Dermis microvascular lymphatic vessel endothelial cell (primary cell): ENCODE measurements around the gene STAG1. TPM values are rescaled to one million over a fixed set of nuclear protein-coding genes. Genes with fewer than 3 reads are reported as not detected.
"Not testable (repeated sequence)": the region's sequence is repeated elsewhere in the genome, so short reads cannot be mapped to it uniquely, and the experiment has no call there.

Source experiments
- DNase-seq, 2 donors: peaks; one replicate each; pipeline versions ENCODE4 v3.0.0 to v3.0.0-alpha.2; 2010; ENCODE audit warnings: low read depth in 2 of 2
- total RNA-seq: library from RNA; depleted of rRNA; stranded (reverse); fragments of >200 nt; gene quantifications from 2 replicates; pipeline ENCODE4 v1.2.1, GENCODE V29; 2014

The STAG1 gene
- total RNA-seq, 1 donor from 2014 or later: 22.3 TPM

DNA sequence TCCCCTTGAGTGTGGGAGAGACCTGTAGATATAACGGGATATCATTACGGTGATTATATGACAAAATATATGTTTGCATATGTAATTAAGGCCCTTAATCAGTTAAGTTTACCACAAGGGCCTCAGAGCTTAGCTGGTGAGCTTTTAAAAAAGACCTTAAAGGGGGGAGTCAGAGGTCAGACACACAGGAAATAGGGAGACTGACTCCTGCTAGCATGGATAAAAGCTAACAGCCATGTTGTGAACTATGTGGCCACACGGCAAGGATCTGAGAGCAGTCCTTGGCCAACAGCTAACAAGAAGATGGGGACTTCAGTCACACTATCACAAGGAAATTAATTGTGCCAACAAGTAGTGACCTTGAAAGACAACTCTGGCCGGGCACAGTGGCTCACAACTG lies 3.1 kb downstream of the STAG1 start:
- no peak for DNase-seq

DNA sequence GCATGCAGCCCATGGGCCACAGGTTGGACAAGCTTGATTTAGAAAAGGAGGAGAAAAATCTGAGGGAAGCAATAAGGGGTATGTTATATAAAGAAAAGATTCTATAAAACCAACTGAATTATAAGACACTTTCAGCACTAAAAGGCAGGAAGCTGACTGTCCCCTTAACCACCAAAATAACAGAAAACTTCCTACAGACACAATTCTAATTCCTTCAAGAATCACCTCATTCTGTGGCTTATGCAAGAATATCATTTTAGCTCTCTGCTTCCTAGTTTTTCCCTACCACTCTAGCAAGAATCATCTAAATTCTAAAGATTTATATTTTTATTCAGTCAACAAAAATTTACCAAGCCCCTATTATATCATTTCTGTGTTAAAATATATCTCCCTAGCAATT lies 6.3 kb downstream of the STAG1 start:
- peak in 1 of 2 donors; percentile 15 for DNase-seq

DNA sequence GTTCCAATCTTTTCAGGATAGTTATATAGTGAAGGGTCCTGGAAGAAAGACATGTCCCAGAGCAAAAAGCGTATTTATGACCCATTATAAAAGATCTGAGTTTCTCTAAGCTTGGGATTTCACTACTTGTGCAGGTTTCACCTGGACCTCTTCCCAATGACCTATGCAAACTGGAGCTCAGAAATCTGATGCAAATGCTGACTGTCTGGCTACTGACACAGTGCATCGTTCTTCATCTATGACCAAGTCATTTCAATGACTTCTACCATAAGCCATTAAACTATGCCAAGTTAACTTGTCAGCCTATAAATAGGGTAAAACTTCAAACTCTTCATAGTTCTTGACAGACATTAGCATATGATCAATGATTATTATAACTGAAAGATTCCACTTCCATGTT lies 11.1 kb downstream of the STAG1 start:
- no peak for DNase-seq

DNA sequence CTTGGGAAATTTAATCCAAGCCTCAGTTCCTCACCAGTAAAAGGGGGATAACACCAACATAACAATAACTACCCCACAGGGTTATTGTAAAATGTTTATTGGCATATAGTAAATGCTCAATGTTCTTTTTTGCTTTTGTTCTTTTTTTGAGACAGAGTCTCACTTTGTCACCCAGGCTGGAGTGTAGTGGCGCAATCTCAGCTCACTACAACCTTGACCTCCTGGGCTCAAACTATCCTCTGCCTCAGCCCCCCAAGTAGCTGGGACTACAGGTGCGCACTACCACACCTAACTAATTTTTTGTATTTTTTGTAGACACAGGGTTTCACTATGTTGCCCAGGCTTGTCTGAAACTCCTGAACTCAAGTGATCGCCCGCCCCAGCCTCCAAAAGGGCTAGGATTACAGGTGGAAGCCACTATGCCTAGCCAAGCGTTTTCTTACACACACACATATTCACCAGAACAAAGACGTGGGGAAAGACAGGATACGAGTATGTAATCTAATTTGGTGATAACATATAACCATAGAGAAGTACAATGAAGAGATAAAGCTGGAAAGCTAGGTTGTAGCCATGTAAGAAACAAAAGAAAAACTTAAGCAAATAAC lies 11.7 kb downstream of the STAG1 start:
- no peak for DNase-seq

DNA sequence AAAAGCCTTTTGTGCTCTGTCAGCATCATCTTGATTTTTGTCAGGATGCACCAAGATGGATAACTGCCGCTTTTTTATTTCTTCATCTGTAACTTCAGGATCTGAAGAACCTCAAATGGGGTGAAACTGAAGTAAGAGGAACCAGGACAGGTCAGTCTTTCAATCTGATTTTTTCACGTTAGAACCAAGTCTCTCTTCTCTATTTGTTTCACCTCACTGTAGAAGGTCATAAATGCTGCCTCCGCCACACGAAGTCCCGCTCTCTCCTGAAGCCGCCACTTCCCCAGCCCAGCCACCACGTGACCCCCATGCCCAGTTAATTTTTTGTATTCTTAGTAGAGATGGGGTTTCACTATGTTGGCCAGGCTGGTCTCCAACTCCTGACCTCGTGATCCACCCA lies 15.2 kb downstream of the STAG1 start:
- DNase-seq: not testable (repeated sequence)

DNA sequence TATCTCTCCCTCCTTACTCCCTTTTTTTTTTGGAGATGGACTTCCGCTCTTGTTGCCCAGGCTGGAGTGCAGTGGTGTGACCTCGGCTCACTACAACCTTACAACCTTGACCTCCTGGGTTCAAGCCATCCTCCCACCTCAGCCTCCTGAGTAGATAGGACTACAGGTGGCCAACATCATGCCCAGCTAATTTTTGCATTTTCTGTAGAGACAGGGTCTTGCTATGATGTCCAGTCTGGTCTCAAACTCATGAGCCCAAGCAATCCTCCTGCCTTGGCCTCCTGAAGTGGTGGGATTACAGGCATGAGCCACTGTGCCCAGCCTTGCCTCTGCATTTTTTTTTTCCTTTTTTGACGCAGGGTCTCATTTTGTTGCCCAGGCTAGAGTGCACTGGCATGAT lies 17.1 kb downstream of the STAG1 start:
- DNase-seq: no peak

DNA sequence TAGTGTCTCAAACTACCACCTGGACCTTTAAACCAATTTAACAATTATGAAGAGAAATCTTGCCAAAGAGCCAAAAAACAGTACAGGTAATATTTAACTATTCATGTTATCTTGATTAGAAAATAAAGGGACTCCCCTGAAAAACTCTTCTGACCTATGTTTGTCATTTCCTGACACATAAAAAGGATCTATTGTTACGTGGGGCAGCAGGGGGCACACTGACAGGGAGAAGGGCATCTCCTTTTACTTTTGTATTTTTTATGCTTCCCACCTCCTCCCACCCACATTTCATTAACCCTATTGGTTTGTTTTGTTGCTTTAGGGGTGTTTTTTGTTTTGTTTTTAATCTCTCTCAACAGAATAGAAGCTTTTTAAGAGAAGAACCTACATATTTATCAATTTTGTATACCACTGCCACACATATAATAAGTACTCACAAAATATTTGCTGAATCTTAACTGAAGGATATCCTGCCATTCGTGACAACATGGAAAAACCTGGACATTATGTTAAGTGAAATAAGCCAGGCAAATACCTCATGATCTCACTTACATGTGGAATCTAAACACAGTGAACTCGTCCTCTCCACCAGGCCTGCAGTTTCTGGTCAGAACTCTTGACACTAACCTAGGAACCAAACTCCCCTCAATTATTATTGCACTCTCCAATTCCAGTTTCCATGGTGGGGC lies 17.7 kb downstream of the STAG1 start:
- peak; percentile 70 to 84 for DNase-seq

DNA sequence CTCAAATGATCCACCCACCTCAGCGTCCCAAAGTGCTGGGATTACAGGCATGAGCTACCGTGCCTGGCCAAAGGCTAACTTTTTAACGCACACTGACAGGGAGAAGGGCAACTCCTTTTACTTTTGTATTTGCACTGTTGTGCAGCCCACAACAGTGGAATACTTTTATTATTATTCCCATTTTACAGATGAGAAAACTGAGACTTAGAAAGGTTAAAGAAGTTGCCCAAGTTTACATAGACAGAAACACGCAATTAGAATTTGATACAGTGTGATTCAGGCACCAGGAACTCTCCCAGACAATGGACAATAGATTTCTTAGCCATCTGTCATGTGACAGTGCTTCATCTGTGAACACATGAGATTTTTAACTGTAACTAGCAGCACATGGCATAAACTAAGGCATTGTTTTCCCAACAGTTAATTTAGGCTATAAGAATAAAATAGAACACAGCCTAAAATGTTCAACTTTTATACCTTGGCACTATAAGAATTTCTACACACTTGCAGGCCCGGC lies 18.8 kb downstream of the STAG1 start:
- peak; percentile 26 to 76 for DNase-seq

DNA sequence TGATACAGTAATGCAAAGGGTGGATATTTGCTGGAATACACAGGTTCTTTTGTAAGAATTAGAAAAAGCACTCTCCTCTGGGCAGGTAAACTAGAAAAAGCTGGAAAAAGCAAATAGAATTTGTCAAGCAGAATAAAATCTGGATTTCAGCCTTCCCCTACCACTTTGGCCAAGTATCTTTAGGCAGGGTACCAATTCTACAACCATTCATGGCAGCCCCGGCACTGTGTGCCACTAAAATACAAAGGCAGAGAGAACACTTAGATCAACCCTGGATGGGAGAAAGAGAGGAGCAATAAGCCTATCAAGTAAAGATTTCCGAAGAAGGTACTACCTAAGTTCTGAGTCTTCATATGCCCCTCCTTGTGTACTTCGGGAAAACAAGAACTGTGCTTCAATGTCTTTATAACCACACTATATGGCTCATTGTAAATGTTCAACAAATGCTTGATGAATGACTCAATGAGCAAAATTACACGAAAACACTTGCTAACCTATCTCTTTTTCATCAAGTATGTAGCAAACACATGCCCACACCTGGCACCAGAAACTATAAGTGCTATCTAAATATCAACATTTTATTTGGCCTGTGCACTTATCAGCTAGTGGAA lies 20.8 kb downstream of the STAG1 start:
- DNase-seq: no peak

DNA sequence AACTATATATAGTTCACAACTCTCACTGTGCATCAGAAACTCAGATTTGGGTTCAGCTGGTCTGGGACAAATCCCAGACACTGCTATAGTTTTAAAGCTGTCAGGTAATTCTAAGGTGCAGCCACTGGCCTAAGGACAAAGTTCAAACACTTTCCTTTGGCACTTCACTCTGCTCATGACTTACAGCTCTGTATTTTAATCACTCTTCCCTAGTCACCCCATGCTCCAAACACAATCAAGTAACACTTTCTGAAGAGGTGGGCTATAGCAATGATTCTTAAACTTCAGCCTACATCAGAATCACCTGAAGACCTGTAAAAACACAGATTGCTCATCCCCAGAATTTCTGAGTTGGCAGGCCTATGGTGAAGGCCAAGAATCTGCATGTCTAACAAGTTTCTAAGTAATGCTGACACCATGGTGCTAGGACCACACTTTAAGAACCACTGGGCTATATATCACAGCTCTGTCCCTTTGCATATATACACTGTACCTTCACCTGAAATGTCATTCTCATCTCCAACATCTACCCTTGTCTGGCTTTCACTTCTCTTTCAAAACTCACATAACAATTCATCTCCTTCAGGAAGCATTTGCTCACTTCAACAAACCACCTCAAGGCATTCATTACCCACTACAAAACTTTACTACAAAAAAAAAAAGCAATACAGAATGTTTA lies 21.4 kb downstream of the STAG1 start:
- no peak for DNase-seq

DNA sequence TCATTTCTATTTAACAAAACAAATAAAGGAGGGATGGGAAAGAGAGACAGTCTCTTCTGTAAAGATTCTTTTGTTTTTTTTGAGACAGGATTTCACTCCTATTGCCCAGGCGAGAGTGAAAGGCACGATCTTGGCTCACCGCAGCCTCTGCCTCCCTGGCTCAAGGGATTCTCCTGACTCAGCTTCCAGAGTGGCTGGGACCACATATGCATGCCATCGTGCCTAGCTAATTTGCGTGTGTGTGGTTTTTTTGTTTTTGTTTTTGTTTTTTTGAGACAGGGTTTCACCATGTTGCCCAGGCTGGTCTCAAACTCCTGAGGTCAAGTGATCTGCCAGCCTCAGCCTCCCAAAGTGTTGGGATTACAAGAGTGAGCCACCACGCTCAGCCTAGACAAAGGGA lies 23.3 kb downstream of the STAG1 start:
- DNase-seq: peak in 1 of 2 donors; percentile 36

DNA sequence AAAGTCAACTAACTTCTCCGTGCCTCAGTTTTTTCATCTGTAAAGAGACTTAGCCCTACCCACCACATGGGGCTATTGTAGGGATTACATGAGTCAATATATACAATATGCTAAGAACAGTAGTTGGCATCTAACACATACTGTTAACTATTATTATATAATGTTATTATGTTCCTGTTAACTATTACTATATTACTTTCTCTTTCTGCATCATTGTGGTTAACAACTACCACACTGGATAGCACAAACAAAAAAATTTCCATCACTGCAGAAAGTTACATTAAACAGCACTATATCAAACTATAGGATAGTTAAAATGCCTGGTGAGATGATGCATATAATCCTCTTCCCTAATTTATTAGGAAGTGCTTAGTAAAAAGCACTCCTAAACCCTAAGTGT lies 23.7 kb downstream of the STAG1 start:
- DNase-seq: no peak

DNA sequence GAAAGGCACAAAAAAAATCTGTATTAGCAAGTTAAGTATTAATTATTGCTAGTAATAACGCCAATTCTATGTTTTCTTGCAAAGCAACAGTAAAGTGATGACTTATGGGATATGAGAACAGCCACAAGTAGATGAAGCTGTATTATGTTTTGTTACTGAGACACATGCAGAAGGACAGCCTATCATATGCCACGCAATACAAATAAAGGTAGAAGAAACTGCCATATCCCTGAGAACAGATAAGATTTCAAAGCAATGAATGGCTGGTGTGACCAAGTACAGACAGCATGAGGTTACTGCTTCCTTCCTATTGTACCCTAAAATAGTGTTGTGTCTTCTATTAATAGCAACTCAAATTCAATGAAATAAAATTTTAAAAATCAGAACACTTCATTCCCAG lies 26.7 kb downstream of the STAG1 start:
- no peak for DNase-seq

DNA sequence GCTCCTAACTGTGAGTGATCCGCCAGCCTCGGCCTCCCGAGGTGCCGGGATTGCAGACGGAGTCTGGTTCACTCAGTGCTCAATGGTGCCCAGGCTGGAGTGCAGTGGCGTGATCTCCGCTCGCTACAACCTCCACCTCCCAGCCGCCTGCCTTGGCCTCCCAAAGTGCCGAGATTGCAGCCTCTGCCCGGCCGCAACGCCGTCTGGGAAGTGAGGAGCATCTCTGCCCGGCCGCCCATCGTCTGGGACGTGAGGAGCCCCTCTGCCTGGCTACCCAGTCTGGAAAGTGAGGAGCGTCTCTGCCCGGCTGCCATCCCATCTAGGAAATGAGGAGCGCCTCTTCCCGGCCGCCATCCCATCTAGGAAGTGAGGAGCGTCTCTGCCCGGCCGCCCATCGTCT lies 29.3 kb downstream of the STAG1 start:
- not testable (repeated sequence) for DNase-seq

DNA sequence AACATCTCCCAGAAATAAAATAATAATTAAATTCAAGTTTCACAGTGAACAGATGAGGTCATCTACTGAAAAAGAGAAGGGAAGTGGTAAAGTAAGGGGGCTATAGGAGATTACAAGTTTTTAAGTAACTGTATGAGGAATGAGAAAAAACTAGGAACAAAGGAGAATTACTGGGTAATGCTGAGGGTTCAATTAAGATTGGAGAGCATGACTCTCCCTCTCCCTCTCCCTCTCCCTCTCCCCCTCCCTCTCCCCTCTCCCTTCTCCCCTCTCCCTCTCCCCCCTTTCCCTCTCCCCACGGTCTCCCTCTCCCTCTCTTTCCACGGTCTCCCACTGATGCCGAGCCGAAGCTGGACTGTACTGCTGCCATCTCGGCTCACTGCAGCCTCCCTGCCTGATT lies 29.8 kb downstream of the STAG1 start:
- not testable (repeated sequence) for DNase-seq

DNA sequence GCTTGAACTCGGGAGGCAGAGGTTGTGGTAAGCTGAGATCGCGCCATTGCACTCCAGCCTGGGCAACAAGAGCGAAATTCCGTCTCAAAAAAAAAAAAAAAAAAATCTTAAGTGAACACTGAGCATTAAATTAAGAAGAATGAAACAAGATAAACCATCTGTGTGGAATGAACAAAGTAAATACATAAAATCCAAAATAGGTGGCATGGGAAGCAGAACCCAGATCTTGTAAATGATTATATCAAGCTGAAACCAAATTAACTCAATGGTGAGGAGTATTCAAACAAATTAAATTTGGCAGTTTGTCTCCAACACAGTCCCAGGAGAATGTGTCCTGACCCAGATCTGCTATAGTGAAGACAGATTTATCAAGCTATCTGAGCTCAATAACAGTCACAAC lies 32.1 kb downstream of the STAG1 start:
- DNase-seq: no peak

DNA sequence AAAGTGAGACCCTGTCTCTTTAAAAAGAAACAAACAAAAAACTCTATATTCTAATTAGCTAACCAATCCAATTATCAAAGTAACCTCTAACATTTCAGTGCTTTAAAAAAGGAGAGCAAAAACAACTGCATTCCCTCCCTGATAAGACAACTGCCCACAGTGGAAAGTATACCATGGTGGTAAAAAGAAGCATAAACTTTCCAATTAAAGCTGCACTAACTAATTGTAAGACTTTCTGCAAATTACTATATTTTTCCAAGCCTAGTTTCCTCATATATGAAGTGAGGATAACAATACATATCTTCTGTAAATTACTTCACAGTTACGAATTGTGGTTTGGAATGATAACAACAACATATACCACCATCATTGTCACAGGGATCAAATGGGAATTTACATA lies 35.5 kb downstream of the STAG1 start:
- no peak for DNase-seq

DNA sequence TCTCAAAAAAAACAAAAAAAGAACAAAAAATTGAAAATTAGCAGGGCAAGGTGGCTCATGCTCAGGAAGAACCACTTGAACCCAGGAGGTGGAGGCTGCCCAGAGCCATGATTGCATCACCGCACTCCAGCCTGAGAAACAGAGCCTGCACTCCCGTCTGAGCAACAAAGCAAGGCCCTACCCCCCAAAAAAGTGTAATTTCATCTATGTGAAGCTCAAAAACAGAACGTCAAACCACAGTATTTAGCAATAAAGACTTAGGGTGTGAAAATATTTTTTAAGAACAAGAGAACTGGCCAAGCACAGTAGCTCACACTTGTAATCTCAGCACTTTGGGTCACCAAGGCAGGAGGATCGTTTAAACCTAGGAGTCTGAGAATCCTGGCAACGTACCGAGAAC lies 38.2 kb downstream of the STAG1 start:
- DNase-seq: no peak

DNA sequence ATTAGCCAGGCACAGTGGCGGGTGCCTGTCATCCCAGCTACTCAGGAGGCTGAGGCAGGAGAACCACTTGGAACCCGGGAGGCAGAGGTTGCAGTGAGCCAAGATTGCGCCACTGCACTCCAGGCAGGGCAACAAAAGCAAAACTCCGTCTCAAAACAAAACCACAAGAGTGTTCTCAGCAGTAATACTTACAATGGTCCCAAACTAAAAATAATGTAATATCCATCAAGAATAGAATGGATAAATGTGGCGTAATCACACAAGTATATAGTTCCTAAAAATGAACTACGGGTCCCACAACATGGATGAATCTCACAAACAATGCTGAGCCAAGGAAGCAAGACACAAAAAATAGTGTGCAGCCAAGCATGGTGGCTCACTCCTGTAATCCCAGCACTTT lies 39.2 kb downstream of the STAG1 start:
- DNase-seq: no peak

DNA sequence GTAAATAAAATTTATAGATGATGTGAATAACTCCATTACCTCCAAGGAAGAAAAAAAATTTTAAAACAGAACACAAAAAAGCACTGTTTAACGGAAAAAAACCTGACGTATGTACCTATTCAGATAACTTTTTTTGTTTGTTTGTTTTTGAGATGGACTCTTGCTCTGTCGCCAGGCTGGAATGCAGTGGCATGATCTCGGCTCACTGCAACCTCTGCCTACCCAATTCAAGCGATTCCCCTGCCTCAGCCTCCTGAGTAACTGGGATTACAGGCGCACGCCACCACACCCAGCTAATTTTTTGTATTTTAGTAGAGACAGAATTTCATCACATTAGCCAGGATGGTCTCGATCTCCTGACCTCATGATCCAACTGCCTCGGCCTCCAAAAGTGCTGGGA lies 40.3 kb downstream of the STAG1 start:
- not testable (repeated sequence) for DNase-seq

DNA sequence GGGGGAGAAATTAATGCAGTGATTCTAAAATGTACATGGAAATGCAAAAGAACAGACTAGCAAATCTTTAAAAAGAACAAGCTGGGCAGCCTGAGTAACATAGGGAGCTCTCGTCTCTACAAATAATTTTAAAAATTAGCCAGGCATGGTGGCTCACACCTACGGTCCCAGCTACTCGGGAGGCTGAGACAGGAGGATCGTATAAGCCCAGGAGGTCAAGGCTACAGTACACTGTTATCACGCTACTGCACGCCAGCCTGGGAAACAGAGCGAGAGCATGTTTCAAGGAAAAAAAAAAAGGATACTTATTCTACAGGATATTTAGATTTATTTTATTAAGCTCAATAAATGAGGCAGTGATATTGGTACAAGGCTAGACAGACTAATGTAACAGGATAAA lies 40.9 kb downstream of the STAG1 start:
- no peak for DNase-seq

DNA sequence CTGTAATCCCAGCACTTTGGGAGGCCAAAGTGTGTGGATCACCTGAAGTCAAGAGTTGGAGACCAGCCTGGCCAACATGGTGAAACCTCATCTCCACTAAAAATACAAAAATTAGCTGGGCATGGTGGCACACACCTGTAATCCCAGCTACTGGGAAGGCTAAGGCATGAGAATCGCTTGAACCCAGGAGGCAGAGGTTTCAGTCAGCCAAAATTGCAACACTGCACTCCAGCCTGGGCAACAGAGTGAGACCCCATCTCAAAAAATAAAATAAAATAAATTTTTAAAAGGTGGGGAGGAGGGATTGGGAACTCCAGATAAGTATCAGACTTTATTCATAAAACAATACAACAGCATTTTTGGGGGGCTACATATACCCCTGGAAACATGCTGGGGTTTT lies 42.4 kb downstream of the STAG1 start:
- not testable (repeated sequence) for DNase-seq
